ENCODE data around the gene PPA1.
A peak's percentile ranks its signal among the peaks of the same experiment; 100 is the strongest.
"Not testable (repeated sequence)": the region's sequence is repeated elsewhere in the genome, so short reads cannot be mapped to it uniquely, and the experiment has no call there.

PPA1 gene

DNA sequence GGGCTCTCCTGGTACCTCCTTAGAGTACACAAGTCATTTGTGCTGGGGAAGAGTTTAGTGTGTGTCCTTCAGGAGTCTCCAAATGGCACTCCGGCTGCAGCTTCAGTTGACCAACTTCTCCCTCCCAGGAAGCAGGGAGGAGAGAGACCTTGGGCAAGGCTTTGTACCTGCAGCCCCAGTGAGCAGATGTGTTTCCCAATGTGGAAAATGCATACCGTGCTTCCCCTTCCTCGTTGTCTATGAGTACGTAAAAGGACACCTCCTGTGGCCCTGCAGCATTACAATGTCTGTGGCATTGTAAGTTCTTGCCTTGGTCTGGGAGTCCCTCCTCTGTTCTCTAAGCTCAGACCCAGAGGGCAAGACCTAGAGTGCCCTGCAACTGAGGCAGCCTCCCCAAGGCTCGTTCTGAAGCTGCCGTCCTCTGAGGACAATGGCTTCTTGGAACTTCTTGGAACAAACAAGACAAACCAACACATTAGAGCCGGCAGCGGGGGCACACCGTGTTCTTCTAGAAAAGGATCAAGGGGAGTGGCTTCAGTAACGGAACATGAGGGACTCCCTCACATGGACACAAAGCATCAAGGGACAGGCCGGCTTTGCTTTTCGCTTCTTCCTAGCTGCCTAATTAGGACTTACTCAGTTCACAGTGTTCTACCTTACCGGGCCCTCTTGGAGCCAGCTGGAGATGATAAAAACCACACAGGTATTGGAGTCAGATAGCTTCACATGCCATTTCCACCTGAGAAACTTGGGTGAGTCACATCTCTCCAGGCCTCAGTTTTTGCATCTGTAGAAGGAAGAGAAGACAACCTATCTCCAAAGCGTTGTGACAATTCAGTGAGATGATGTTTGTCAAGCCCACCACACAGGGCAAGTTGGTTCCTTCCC is 20.9 kb upstream of the PPA1 start:
- no peak for DNase-seq

- no peak for DNase-seq
These were observed 17.9 kb upstream of the PPA1 start for GRCh38 chr10:70250961-70251680.

- DNase-seq = no peak
These were observed 14.1 kb upstream of the PPA1 start for GRCh38 chr10:70247360-70247759.

DNA sequence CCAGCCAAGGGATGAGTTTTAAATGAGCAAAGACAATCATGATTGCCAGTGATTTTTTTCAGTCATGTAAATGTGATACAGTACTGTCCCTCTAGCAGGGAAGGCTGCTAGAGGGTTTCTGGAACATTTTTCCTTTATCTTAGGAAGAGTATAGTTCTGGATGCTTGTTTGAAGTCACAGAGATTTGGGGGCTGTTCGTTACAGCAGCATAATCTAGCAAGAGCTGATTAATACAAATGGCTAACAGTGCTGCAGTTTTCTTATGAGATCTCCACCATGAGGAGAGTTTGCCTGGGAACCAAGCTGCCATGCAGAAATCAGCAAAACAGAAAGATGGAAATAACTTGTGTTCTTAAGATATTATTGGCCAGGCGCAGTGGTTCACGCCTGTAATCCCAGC is 7.9 kb upstream of the PPA1 start:
- DNase-seq = no peak

GRCh38 chr10:70239986-70240385 is 6.8 kb upstream of the PPA1 start:
- DNase-seq = not testable (repeated sequence)

- DNase-seq = not testable (repeated sequence)
These were observed 6.1 kb upstream of the PPA1 start for GRCh38 chr10:70239077-70239976.

GRCh38 chr10:70237958-70238536 is 4.8 kb upstream of the PPA1 start:
- not testable (repeated sequence) for DNase-seq

DNA sequence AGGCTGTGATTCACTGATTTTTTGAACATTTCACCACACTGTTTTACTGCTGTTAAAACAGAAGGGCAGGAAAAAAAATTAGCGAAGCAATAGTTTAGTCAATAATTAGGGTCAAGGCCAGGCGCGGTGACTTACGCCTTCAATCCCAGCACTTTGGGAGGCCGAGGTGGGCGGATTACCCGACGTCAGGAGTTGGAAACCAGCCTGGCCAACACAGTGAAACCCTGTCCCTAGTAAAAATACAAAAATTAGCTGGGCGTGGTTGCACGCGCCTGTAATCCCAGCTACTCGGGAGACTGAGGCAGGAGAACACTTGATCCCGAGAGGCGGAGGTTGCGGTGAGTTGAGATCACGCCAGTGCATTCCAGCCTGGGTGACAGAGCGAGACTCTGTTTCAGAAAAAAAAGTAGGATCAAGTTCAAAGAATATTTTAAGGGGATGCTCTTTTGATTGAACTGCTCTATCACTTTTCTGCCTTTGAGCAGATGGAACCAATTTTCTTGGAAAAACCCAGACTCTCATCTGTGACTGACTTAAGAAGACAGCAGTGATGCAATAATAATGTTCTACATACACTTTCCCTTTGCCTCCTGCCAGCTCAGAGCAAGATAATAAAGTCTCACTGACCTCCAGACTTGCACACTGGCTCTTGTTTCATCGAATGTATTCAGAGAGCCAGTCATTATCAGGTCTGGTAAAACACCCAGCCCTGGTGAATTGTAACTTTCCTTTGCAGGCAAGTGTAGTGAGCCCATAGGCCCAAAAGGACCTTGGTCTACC is 1.6 kb upstream of the PPA1 start:
- no peak for DNase-seq

- DNase-seq = no peak
These were observed 691 bp upstream of the PPA1 start for GRCh38 chr10:70233939-70234300.

DNA sequence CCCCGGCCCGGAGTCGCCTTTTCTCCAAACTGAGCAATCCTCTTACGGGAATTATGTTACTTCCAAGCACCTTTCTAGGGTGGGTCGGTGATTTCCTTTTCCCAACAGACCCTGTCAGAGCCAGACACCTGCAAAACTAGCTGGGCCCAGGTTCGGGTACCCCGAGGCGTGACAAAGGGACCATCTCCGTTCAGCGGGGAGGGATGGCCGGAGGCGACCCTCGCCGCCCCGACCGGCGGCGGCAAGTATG is 445 bp downstream of the PPA1 start:
- peak; percentile 17 for DNase-seq

- peak; percentile 52 for DNase-seq
These were observed 922 bp downstream of the PPA1 start for GRCh38 chr10:70232155-70232858.

GRCh38 chr10:70228491-70228890 is 4.7 kb downstream of the PPA1 start:
- DNase-seq = no peak

GRCh38 chr10:70227548-70228320 is 5.5 kb downstream of the PPA1 start:
- no peak for DNase-seq

DNA sequence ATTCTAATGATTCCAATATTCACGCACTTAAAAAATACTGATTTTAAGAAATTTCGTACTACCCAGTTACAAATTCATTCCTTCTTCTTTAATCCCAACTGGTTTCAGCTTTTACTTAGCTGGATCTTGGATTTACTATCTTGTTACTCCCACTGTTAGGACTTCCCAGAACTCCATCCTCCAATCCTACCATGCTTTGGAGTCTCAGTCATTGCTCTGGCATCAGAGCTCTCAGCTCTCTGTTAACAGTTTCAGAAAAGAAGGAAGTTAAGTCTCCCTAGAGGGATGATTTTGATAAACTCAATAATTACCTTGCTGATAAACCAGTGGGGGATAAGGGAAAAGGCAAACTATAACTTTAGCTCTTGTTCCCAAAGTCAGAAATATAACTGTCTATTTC is 9.5 kb downstream of the PPA1 start:
- DNase-seq = no peak

GRCh38 chr10:70222811-70223447 is 10.3 kb downstream of the PPA1 start:
- not testable (repeated sequence) for DNase-seq

GRCh38 chr10:70222340-70222794 is 10.9 kb downstream of the PPA1 start:
- DNase-seq = no peak

DNA sequence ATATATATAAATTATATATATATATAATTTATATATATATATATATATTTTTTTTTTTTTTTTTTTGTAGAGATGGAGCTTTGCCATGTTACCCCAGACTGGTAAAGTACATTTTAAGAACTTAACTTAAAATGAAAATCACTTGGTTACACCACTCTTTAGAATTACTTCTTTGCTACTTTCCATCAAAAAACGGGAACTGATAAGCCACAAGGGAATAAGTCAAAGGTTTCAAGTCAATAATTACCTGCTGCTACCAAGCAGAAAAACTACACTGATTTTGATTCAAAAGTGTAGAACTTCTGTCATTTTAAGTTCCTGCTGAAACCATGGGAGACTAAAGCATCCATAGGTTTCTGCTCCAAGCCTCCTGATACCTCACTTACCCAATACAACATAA is 12.2 kb downstream of the PPA1 start:
- DNase-seq = no peak

- DNase-seq = no peak
These were observed 20.4 kb downstream of the PPA1 start for GRCh38 chr10:70212879-70213278.

DNA sequence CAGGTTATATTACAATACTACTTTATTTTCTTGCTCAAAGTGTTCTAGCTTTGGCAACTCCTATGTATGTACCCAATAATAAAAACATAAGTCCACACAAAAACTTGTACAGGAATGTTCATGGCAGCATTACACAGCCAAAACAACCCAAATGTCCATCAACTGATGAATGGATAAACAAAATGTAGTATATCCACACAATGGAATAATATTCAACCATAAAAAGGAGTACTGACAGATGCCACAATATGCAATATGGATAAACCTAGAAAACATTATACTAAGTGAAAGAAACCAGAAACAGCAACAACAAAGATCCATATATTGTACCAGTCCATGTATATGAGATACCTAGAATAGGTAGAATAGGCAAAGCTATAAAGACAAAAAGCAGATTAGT is 21.0 kb downstream of the PPA1 start:
- no peak for DNase-seq

DNA sequence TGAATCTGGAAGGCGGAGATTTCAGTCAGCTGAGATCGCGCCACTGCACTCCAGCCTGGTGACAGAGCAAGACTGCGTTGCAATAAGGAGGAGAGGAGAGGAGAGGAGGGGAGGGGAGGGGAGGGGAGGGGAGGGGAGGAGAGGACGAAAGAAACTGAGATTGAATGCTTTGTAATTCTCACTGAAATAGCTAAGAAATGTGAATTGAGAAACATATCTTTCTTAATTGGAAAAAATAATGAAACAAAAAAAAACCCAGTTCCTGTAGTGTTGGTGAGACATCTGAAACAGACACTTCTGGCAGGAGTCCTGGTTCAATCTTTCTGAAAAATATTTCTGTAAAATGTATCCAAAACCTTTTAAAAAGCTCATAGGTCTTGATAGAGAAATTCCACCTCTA is 26.5 kb downstream of the PPA1 start:
- no peak for DNase-seq

All from activated T-cell treated with anti-CD3 and anti-CD28 coated beads for 4 hours (primary cell).